HepG2 (cell line): ENCODE results near the gene FLT3LG. TPM values are rescaled to one million over a fixed set of nuclear protein-coding genes. Genes with fewer than 3 reads are reported as not detected.
A peak's percentile ranks its signal among the peaks of the same experiment; 100 is the strongest.

ENCODE experiments used
- JARID2 ChIP-seq: sonication (generic); formaldehyde crosslinking; IDR thresholded peaks from 2 replicates; pipeline ENCODE4 v1.8.1; 2023; ENCODE audit warnings: missing genetic modification reagents, inconsistent platforms; ENCODE audit not compliant: insufficient replicate concordance
- NR2C2 ChIP-seq: sonication (generic); formaldehyde crosslinking; IDR thresholded peaks from 2 replicates; pipeline ENCODE4 v1.4.0; 2020; ENCODE audit warnings: missing genetic modification reagents, mild to moderate bottlenecking, moderate library complexity, borderline replicate concordance
- NR2F2 ChIP-seq: IDR thresholded peaks from 2 replicates; pipeline ENCODE4 v1.6.1; 2012; ENCODE audit warnings: low read depth, inconsistent platforms, borderline replicate concordance
- SMARCC2 ChIP-seq: fragments of 450-650 bp; IDR thresholded peaks from 2 replicates; pipeline ENCODE4 v1.6.1; 2017; ENCODE audit warnings: antibody characterized with exemption, mild to moderate bottlenecking
- ZNF652 ChIP-seq: IDR thresholded peaks from 2 replicates; pipeline ENCODE4 v1.6.1; 2016; ENCODE audit warnings: low read depth, borderline replicate concordance
- polyA plus RNA-seq, 8 experiments: library from polyadenylated mRNA; depleted of rRNA in 3 of 8; stranded (reverse) in 7 of 8; unstranded in 1 of 8; fragments of >200 nt; fragmentation: Illumina TruSeq in 4 of 8; extraction: Trizol in 4 of 8; gene quantifications; 2 replicates each; pipeline versions ENCODE4 v1.2.1 to v1.2.3, GENCODE V29; 2011 to 2016; ENCODE audit warnings: low read depth in 4 of 8, missing spikeins in 1 of 8, mixed read lengths in 1 of 8; ENCODE audit not compliant: insufficient read depth in 1 of 8
- total RNA-seq, 5 experiments: library from RNA; depleted of rRNA; stranded (reverse); fragments of >200 nt; fragmentation: Illumina TruSeq; extraction: Trizol; gene quantifications; 2 replicates each; pipeline ENCODE4 v1.2.3, GENCODE V29; 2016; ENCODE audit warnings: low read depth in 1 of 5
- TF ChIP-seq, protein P1 (sequence below): sonication (generic); formaldehyde crosslinking; IDR thresholded peaks from 2 replicates; pipeline ENCODE4 v1.9.0; 2021; ENCODE audit warnings: mild to moderate bottlenecking, missing genetic modification reagents
- TF ChIP-seq, protein P2 (sequence below): sonication (generic); formaldehyde crosslinking; IDR thresholded peaks from 2 replicates; pipeline ENCODE4 v1.4.0; 2020; ENCODE audit warnings: missing genetic modification reagents
- TF ChIP-seq, protein P3 (sequence below): sonication (generic); formaldehyde crosslinking; conservative IDR thresholded peaks from 2 replicates; pipeline ENCODE4 v1.8.0; 2022; ENCODE audit warnings: low read depth, missing genetic modification reagents
- TF ChIP-seq, protein P4 (sequence below): sonication (generic); formaldehyde crosslinking; IDR thresholded peaks from 2 replicates; pipeline ENCODE4 v1.5.1; 2020; ENCODE audit warnings: missing genetic modification reagents, mild to moderate bottlenecking, borderline replicate concordance
- TF ChIP-seq, protein P5 (sequence below): sonication (generic); formaldehyde crosslinking; IDR thresholded peaks from 2 replicates; pipeline ENCODE4 v1.4.0; 2020; ENCODE audit warnings: missing genetic modification reagents

The FLT3LG gene
- total and polyA plus RNA-seq, 2 of the 13 experiments (the other 11 are each of a cell fraction or from before 2014, with no cell fraction given), result 1.5 to 2.6 TPM

DNA sequence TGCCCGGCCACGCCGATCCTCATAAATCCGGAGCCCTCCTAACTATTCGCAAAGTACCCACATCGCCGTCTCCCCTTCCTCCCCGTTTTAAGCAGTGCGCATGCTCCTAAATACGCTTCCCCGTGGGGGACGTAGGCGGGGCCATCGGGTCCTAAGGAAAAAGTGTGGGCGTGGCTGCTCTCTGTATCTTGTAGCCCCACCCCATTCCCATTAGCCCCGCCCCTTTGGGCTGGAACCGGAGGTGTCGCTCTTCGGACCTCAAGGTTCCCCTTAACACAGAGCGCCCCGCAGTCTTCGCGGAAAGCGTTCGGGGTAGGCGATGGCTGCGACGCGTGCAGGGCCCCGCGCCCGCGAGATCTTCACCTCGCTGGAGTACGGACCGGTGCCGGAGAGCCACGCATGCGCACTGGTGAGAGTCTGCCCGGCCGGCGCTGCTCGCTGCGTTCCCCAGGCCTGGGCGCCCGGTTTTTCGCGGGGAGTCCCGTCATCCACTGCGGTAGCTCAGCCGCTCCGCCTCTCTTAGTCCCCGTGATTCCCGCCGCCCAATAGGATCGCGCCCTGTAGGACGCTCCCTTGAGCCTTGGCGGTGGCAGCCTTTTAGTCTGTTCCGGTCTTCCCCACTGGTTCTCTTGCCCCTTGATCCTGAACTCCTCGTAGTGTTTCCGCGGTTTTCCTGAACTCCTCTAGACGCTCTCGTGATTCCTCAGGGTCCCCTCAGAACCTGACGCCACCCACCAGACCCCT lies 20.8 kb upstream of the FLT3LG start, which contains the start of gene ALDH16A1 (continued):
- TF ChIP-seq, protein P1, sequence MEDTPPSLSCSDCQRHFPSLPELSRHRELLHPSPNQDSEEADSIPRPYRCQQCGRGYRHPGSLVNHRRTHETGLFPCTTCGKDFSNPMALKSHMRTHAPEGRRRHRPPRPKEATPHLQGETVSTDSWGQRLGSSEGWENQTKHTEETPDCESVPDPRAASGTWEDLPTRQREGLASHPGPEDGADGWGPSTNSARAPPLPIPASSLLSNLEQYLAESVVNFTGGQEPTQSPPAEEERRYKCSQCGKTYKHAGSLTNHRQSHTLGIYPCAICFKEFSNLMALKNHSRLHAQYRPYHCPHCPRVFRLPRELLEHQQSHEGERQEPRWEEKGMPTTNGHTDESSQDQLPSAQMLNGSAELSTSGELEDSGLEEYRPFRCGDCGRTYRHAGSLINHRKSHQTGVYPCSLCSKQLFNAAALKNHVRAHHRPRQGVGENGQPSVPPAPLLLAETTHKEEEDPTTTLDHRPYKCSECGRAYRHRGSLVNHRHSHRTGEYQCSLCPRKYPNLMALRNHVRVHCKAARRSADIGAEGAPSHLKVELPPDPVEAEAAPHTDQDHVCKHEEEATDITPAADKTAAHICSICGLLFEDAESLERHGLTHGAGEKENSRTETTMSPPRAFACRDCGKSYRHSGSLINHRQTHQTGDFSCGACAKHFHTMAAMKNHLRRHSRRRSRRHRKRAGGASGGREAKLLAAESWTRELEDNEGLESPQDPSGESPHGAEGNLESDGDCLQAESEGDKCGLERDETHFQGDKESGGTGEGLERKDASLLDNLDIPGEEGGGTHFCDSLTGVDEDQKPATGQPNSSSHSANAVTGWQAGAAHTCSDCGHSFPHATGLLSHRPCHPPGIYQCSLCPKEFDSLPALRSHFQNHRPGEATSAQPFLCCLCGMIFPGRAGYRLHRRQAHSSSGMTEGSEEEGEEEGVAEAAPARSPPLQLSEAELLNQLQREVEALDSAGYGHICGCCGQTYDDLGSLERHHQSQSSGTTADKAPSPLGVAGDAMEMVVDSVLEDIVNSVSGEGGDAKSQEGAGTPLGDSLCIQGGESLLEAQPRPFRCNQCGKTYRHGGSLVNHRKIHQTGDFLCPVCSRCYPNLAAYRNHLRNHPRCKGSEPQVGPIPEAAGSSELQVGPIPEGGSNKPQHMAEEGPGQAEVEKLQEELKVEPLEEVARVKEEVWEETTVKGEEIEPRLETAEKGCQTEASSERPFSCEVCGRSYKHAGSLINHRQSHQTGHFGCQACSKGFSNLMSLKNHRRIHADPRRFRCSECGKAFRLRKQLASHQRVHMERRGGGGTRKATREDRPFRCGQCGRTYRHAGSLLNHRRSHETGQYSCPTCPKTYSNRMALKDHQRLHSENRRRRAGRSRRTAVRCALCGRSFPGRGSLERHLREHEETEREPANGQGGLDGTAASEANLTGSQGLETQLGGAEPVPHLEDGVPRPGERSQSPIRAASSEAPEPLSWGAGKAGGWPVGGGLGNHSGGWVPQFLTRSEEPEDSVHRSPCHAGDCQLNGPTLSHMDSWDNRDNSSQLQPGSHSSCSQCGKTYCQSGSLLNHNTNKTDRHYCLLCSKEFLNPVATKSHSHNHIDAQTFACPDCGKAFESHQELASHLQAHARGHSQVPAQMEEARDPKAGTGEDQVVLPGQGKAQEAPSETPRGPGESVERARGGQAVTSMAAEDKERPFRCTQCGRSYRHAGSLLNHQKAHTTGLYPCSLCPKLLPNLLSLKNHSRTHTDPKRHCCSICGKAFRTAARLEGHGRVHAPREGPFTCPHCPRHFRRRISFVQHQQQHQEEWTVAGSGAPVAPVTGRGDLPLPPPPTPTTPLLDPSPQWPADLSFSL (CRISPR knock-in tag), result no peak
- TF ChIP-seq SMARCC2, result no peak
- TF ChIP-seq, protein P2, sequence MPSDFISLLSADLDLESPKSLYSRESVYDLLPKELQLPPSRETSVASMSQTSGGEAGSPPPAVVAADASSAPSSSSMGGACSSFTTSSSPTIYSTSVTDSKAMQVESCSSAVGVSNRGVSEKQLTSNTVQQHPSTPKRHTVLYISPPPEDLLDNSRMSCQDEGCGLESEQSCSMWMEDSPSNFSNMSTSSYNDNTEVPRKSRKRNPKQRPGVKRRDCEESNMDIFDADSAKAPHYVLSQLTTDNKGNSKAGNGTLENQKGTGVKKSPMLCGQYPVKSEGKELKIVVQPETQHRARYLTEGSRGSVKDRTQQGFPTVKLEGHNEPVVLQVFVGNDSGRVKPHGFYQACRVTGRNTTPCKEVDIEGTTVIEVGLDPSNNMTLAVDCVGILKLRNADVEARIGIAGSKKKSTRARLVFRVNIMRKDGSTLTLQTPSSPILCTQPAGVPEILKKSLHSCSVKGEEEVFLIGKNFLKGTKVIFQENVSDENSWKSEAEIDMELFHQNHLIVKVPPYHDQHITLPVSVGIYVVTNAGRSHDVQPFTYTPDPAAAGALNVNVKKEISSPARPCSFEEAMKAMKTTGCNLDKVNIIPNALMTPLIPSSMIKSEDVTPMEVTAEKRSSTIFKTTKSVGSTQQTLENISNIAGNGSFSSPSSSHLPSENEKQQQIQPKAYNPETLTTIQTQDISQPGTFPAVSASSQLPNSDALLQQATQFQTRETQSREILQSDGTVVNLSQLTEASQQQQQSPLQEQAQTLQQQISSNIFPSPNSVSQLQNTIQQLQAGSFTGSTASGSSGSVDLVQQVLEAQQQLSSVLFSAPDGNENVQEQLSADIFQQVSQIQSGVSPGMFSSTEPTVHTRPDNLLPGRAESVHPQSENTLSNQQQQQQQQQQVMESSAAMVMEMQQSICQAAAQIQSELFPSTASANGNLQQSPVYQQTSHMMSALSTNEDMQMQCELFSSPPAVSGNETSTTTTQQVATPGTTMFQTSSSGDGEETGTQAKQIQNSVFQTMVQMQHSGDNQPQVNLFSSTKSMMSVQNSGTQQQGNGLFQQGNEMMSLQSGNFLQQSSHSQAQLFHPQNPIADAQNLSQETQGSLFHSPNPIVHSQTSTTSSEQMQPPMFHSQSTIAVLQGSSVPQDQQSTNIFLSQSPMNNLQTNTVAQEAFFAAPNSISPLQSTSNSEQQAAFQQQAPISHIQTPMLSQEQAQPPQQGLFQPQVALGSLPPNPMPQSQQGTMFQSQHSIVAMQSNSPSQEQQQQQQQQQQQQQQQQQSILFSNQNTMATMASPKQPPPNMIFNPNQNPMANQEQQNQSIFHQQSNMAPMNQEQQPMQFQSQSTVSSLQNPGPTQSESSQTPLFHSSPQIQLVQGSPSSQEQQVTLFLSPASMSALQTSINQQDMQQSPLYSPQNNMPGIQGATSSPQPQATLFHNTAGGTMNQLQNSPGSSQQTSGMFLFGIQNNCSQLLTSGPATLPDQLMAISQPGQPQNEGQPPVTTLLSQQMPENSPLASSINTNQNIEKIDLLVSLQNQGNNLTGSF, result no peak
- TF ChIP-seq, protein P3, sequence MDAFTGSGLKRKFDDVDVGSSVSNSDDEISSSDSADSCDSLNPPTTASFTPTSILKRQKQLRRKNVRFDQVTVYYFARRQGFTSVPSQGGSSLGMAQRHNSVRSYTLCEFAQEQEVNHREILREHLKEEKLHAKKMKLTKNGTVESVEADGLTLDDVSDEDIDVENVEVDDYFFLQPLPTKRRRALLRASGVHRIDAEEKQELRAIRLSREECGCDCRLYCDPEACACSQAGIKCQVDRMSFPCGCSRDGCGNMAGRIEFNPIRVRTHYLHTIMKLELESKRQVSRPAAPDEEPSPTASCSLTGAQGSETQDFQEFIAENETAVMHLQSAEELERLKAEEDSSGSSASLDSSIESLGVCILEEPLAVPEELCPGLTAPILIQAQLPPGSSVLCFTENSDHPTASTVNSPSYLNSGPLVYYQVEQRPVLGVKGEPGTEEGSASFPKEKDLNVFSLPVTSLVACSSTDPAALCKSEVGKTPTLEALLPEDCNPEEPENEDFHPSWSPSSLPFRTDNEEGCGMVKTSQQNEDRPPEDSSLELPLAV (CRISPR knock-in tag), result no peak
- TF ChIP-seq ZNF652 (CRISPR knock-in tag), result no peak
- no peak for TF ChIP-seq JARID2 (CRISPR knock-in tag)
- peak; percentile 49; the same call in 1 of the 2 replicates for TF ChIP-seq NR2F2
- TF ChIP-seq NR2C2 (CRISPR knock-in tag), result 0 out of 2 replicates have a peak, but pooled peaks have one; percentile 10
- TF ChIP-seq, protein P4, sequence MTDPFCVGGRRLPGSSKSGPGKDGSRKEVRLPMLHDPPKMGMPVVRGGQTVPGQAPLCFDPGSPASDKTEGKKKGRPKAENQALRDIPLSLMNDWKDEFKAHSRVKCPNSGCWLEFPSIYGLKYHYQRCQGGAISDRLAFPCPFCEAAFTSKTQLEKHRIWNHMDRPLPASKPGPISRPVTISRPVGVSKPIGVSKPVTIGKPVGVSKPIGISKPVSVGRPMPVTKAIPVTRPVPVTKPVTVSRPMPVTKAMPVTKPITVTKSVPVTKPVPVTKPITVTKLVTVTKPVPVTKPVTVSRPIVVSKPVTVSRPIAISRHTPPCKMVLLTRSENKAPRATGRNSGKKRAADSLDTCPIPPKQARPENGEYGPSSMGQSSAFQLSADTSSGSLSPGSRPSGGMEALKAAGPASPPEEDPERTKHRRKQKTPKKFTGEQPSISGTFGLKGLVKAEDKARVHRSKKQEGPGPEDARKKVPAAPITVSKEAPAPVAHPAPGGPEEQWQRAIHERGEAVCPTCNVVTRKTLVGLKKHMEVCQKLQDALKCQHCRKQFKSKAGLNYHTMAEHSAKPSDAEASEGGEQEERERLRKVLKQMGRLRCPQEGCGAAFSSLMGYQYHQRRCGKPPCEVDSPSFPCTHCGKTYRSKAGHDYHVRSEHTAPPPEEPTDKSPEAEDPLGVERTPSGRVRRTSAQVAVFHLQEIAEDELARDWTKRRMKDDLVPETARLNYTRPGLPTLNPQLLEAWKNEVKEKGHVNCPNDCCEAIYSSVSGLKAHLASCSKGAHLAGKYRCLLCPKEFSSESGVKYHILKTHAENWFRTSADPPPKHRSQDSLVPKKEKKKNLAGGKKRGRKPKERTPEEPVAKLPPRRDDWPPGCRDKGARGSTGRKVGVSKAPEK (CRISPR knock-in tag), result no peak
- TF ChIP-seq, protein P5, sequence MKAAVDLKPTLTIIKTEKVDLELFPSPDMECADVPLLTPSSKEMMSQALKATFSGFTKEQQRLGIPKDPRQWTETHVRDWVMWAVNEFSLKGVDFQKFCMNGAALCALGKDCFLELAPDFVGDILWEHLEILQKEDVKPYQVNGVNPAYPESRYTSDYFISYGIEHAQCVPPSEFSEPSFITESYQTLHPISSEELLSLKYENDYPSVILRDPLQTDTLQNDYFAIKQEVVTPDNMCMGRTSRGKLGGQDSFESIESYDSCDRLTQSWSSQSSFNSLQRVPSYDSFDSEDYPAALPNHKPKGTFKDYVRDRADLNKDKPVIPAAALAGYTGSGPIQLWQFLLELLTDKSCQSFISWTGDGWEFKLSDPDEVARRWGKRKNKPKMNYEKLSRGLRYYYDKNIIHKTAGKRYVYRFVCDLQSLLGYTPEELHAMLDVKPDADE, result no peak
